ENCODE results near the gene BRINP1. TPM values are rescaled to one million over a fixed set of nuclear protein-coding genes. Genes with fewer than 3 reads are reported as not detected.
"Not testable (repeated sequence)": the region's sequence is repeated elsewhere in the genome, so short reads cannot be mapped to it uniquely, and the experiment has no call there.

The BRINP1 gene
- total and polyA plus RNA-seq, 7 donors = 0.03 to 0.20 (median 0.17) TPM; not detected in 4

DNA sequence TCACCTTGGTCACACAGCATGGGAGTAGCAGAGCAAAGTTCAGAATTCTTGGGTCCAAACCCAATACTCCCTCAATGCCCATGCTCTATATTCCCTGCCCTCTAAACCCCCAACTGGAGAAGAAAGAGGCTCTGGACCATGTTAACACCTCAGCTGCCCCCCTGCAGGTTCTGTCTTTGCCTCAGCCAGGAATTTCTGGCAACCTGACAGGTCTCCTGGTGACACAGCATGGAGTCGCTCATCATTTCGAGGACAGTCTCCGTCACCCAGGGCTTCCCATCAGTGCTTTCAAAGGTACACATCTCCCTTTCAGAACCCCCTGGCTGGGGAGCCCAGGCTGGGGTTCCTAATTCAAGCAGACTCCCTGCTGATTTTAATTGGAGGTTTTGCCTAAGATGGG, 189.5 kb downstream of the BRINP1 start:
- DNase-seq (no peak), ATAC-seq (no peak)
- Histone ChIP-seq H3K27ac (no peak overlapping the region), H3K9me3 (no peaks in the 10 kb centered on the region), H3K4me3 (no peak overlapping the region), H3K36me3 (ENCODE audit: insufficient read depth in 1 of 2, low read depth in 1 of 2) (no peaks in the 10 kb centered on the region), H3K4me1 (no peaks in the 10 kb centered on the region), H3K27me3 (ENCODE audit: insufficient read depth in 3 of 3, low read length in 2 of 3) (no peaks in the 10 kb centered on the region)
- TF ChIP-seq CTCF (IDR thresholded peaks at IDR 0.05) = no peak
- intact Hi-C loops (cut with DNase I) = no loop called here
- 73 to 78% (median 75%) methylated on average over 3 of the region's 3 CpGs for WGBS, 3 donors

DNA sequence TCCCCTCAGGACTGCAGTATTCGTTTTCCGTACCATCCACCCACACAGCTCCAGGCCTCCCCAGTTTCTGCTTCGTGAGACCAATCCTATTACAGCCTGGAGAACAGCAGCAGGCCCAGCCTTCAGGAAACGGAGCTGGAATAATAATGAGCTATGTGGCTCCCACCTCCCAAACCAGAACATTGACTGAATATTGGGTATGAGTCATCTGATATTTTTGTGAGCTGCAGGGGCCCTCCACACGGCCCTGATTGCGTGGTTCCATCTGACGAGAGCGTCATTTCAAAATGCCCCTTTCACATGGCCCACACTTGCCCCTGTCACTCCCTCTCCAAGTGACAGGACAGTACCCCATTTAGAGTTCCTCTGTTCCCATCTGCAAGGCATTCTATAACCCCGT, 192.0 kb downstream of the BRINP1 start:
- Histone ChIP-seq H3K36me3 (ENCODE audit: insufficient read depth in 1 of 2, low read depth in 1 of 2) (no peaks in the 10 kb centered on the region), H3K4me1 (no peaks in the 10 kb centered on the region), H3K9me3 (no peaks in the 10 kb centered on the region), H3K27me3 (ENCODE audit: insufficient read depth in 3 of 3, low read length in 2 of 3) (no peaks in the 10 kb centered on the region), H3K4me3 (no peak overlapping the region), H3K27ac (no peak overlapping the region)
- no peak for TF ChIP-seq CTCF (IDR thresholded peaks at IDR 0.05)
- no peak for ATAC-seq
- DNase-seq = no peak
- 68 to 82% (median 81%) methylated on average over 9 of the region's 9 CpGs for WGBS, 3 donors
- intact Hi-C loops (cut with DNase I) = no loop called here

DNA sequence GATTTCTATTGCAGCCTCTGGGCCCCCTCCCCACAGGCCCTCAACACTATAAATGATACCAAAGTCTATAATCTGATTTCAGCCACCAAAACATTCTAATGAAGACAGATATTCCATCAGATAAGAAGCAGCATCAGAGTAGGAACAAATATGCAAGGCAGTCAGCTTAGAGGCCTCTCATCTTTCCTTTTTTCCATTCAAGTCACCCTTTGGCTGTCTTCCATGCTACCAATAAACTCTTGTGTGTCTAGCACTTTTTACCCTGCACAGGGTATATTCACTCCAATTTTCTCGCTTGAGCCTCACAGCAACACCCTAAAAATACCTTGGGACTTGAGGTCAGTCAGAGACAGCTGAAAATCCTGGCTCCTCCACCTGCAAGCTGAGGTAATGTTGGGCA, 193.7 kb downstream of the BRINP1 start:
- intact Hi-C loops (cut with DNase I) = no loop called here
- Histone ChIP-seq H3K9me3 (no peaks in the 10 kb centered on the region), H3K4me3 (no peak overlapping the region), H3K27me3 (ENCODE audit: insufficient read depth in 3 of 3, low read length in 2 of 3) (no peaks in the 10 kb centered on the region), H3K27ac (no peak overlapping the region), H3K36me3 (ENCODE audit: insufficient read depth in 1 of 2, low read depth in 1 of 2) (no peaks in the 10 kb centered on the region), H3K4me1 (no peaks in the 10 kb centered on the region)
- ATAC-seq (no peak), DNase-seq (no peak)
- WGBS, 3 donors = 16 to 62% (median 34%) methylated on average over 1 of the region's 1 CpG
- no peak for TF ChIP-seq CTCF (IDR thresholded peaks at IDR 0.05)

- 15 to 23% (median 22%) methylated on average over 25 to 27 of the region's 27 CpGs for WGBS, 3 donors
- H3K36me3 ChIP-seq (ENCODE audit: insufficient read depth in 1 of 2, low read depth in 1 of 2); ATAC-seq; H3K4me1 ChIP-seq; H3K27ac ChIP-seq; intact Hi-C loops (cut with DNase I); DNase-seq; H3K27me3 ChIP-seq (ENCODE audit: insufficient read depth in 3 of 3, low read length in 2 of 3); H3K9me3 ChIP-seq: not testable (repeated sequence)
- peak overlapping the region; percentile 42 for H3K4me3 ChIP-seq
Measured at GRCh38 chr9:119169222-119169621, 200.0 kb downstream of the BRINP1 start.

GRCh38 chr9:119167876-119168275, 201.4 kb downstream of the BRINP1 start:
- no peaks in the 10 kb centered on the region for H3K36me3 ChIP-seq (ENCODE audit: insufficient read depth in 1 of 2, low read depth in 1 of 2)
- H3K27ac ChIP-seq = no peak overlapping the region
- intact Hi-C loops (cut with DNase I) = no loop called here
- DNase-seq (no peak), ATAC-seq (no peak)
- H3K9me3 ChIP-seq = no peaks in the 10 kb centered on the region
- no peak for TF ChIP-seq CTCF (IDR thresholded peaks at IDR 0.05)
- WGBS, 3 donors = 94 to 97% (median 95%) methylated on average over 16 of the region's 16 CpGs
- H3K4me1 ChIP-seq = no peaks in the 10 kb centered on the region
- no peak overlapping the region for H3K4me3 ChIP-seq
- no peaks in the 10 kb centered on the region for H3K27me3 ChIP-seq (ENCODE audit: insufficient read depth in 3 of 3, low read length in 2 of 3)

All from psoas muscle (tissue), 8 donors.